ENCODE measurements around the gene FCN2. TPM values are rescaled to one million over a fixed set of nuclear protein-coding genes. Genes with fewer than 3 reads are reported as not detected.

Gene FCN2
- total RNA-seq, 4 donors from 2014 or later = 0.84 to 2.6 TPM; not detected in 2

DNA sequence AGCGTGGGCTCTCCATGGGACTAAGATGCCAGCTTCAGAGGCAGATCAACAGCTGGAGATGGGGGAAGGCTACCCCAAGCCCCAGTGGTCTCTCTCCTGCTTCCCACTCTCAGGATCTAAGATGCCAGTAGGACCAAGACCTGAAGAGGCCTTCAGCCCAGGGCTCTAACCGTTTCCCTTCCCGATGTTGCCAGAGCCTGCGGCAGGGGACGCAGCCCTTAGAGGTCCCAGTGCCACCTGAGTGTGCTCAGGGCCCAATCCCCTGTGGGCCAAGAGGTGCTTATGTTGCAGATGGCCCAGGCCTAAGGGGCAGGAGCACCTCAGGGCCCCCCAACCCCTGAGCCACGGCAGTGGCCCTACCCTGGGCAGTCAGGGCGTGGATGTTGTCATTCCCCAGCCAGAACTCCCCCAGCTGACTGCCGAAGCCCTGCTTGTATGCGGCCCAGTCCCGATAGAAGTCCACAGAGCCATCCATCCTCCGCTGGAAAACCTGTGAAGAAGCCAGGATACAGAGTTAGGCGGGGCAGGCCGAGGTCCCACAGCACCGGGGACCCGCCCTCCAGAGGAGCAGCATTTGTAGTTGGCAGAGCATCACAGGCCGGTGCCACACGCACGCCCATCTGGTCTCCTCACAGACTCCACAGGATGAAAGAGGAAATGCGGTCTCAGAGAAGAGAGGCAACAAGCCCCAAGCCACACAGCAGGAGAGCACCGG lies 31.7 kb downstream of the FCN2 start:
- TF ChIP-seq, protein P1, sequence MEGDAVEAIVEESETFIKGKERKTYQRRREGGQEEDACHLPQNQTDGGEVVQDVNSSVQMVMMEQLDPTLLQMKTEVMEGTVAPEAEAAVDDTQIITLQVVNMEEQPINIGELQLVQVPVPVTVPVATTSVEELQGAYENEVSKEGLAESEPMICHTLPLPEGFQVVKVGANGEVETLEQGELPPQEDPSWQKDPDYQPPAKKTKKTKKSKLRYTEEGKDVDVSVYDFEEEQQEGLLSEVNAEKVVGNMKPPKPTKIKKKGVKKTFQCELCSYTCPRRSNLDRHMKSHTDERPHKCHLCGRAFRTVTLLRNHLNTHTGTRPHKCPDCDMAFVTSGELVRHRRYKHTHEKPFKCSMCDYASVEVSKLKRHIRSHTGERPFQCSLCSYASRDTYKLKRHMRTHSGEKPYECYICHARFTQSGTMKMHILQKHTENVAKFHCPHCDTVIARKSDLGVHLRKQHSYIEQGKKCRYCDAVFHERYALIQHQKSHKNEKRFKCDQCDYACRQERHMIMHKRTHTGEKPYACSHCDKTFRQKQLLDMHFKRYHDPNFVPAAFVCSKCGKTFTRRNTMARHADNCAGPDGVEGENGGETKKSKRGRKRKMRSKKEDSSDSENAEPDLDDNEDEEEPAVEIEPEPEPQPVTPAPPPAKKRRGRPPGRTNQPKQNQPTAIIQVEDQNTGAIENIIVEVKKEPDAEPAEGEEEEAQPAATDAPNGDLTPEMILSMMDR (IDR thresholded peaks at IDR 0.05) = no peak
- no peak for ATAC-seq (ENCODE audit: low FRiP score)
- no peak for DNase-seq (ENCODE audit: low spot score)

DNA sequence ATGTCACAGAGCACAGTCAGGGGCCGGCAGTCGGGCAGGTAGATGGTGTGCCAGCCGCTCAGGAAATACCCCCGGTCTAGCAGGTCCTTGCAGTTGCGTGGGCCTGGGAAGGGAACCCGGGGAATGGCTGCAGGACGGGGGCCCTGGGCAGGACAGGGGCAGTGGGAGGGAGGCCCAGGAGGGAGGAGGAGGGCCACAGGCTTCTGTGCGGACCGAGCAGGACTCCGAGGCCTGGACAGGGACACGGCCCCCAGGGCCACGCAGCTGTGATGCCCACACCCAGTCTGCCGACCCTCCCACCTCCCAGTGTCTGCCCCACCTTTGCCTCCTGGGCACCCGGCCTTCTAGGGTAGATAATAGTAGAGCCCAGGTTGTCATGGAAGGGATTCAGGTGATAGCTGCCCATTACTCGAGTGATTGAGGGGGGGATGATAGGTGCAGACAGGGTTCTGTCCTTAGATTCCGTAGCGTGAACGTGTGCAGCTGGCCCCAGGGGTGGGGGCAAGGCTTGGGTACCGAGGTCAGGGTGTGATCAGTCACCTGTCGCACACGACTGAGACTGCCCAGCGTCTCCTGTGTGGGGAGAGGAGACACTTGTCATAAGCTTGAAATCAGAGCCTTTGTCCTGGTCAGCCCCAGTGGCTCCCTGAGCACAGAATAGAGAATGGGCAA lies 32.6 kb downstream of the FCN2 start:
- DNase-seq (ENCODE audit: low spot score) (no peak), ATAC-seq (ENCODE audit: low FRiP score) (no peak)
- TF ChIP-seq, protein P1 (IDR thresholded peaks at IDR 0.05) = no peak

DNA sequence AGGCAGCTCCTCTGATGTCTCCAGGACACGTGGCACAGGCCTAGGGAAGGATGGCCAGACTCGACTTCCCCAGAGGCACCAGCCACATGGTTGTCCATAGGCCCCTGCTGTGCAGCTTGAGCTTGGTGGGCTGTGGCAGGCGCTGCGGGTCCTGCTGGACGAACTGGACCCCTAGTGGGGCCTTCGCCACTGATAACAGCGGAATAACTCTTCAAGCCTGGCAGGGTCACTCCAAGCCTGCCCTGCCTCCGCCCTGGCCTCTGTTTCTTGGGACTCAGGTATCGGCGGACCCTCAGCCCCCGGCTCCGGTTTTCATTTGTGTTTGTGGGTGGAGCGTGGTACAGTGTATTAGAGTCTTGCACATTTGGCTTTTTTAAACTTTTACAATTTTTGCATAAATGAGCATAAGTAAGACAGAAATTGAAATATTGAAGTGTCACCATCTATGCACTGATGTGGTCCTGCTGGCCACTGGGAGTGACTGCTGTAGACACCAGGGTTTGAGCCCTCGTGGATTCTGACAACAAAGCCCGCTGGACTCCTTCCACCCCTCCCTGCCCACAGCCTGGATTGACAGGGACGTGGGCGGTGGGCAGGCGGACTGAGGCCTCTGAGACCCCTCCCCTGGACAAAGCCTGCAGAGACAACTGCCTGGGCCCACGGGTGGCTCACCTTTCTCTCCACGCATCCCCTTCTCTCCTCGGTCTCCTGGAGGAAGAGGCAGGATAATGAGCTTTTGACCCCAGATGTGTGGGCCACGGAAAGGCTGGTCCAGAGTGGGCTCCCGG lies 33.3 kb downstream of the FCN2 start:
- DNase-seq (ENCODE audit: low spot score) = no peak
- no peak for ATAC-seq (ENCODE audit: low FRiP score)
- TF ChIP-seq, protein P1 (IDR thresholded peaks at IDR 0.05) = no peak

DNA sequence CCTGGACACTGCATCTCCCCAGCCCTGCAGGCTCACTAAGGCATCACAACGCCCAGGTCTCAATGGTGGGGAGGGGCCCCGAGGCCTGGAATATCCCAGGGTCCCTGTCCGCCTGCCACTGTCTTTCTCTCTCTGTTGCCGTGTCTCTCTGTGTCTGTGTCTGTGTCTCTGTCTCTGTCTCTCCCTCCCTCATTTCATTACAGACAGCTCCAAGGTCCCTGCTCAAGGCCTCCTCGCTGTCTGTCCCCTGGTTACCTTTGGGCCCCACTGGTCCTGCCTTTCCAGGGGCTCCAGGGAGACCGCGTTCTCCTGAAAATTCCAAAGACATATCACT lies 33.9 kb downstream of the FCN2 start:
- DNase-seq (ENCODE audit: low spot score) (no peak), ATAC-seq (ENCODE audit: low FRiP score) (no peak)
- TF ChIP-seq, protein P1 (IDR thresholded peaks at IDR 0.05) = no peak

DNA sequence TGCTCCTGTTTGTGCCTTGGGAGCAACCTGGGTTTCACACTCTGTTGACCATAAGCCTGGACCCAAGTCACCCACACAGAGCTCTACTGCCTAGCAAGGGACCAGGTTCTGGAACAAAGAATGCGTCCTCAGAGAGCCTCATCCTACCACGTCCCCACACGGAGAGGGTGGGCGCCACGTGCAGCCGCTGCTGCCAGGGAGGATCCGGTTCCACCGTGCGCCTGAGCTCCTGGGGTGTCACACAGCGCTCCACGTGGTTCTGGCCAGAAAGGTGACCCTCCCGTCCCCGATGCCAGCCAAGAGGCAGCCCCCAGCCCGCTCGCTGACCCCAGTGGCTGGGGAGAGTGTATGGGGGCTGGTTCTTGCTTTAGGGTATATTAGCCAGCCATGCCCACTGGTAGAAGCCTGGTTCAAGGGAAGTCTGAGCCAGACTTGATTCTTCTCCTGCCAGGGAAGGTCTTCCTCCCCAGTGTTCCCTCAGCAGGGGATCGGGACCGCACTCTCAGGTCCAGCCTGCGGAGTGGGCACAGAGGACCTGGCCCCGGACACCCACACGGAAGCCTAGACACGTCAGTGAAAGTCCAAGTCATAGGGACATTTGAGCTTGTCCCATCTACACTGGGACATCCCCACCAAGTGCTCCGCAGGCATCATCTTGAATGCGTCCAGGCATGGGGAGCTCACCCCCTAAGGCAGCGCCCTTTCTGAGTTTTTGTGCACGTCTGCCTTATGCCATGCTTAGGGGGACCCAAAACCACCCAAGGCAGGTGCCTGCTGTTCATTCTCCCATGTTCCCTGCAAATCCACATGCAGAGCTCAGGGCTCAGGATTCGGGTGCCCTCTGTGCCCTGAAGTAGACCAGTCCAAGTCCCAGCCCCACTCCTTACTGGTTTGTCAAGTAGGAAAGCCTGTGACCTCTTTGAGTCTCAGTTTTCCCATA lies 34.7 kb downstream of the FCN2 start:
- TF ChIP-seq, protein P1 (IDR thresholded peaks at IDR 0.05) = no peak
- DNase-seq (ENCODE audit: low spot score) = no peak

DNA sequence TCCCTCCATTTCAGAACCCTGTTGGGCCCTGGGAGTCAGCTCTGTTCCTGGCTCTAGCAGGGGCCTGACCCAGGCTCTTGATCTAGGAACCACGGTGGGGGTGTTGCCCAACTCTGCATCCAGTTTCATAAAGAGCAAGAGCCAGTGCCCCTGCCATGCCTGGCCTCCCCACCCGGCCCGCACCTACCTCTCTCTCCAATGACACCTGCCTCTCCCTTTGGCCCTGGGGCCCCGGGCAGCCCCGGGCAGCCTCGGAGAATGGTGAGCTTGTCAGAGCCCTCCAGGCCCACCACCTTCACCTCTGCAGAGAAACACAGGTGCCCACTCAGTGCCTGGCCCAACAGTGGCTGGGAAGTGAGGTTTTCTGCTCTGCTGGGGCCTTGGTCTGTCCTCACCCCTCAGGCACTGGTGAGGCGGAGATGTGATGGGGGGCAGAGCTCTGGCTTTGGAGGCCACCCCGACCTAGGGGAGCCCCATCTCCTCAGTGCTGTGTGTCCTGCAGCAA lies 35.6 kb downstream of the FCN2 start:
- DNase-seq (ENCODE audit: low spot score) = no peak
- TF ChIP-seq, protein P1 (IDR thresholded peaks at IDR 0.05) = no peak
- ATAC-seq (ENCODE audit: low FRiP score) = no peak

More for the DNA sequence above, 34.7 kb downstream of the FCN2 start:
- ATAC-seq (ENCODE audit: low FRiP score) = no peak

Measured in omental fat pad (tissue), 4 donors.